Inferior parietal cortex (tissue), 1 donor: ENCODE data around the gene IFIT5.
"Not testable (repeated sequence)": the region's sequence is repeated elsewhere in the genome, so short reads cannot be mapped to it uniquely, and the experiment has no call there.

Experiments used
- DNase-seq: peaks from one replicate; pipeline ENCODE4 v3.0.0-alpha.2; 2016; ENCODE audit errors: extremely low spot score

The IFIT5 gene, protein sequence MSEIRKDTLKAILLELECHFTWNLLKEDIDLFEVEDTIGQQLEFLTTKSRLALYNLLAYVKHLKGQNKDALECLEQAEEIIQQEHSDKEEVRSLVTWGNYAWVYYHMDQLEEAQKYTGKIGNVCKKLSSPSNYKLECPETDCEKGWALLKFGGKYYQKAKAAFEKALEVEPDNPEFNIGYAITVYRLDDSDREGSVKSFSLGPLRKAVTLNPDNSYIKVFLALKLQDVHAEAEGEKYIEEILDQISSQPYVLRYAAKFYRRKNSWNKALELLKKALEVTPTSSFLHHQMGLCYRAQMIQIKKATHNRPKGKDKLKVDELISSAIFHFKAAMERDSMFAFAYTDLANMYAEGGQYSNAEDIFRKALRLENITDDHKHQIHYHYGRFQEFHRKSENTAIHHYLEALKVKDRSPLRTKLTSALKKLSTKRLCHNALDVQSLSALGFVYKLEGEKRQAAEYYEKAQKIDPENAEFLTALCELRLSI

DNA sequence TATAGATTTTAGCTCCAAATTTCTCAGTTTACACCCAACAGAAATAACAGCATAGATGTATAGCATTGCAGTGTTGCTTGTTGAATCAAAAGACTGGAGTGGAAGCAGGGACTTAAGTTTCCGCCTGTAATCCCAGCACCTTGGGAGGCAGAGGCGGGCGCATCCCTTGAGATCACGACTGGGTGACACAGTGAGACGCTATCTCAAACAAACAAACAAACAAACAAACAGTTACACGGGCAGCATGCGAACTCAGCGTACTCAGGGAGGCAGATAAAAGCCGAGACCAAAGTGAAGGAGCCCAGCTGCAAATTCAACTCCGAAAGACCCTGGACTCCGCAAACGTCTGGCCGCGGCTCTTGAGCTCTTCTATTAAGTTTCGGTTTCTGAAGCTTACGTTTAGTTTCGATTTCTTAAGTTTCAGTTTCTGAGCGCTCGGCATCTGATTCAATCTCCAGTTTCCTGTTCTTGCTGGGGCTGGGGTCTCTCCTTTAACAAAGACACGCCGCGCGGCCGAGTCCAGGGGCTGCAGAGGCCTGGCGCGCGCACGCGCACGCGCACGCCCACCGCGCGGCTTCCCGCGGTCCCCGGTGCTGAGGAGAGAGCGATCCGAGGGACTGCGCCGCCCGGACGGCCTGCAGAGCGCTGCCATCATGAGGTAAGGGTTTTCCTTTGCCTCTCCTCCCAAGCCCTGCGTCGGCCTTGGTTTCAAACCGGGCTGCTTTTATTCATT lies at the start of gene IFIT5:
Gene IFIT5 (plus strand): TSS at position 423 of the 733 bp plus-strand sequence. CDS start 231 bp downstream, at position 654.
- DNase-seq: peak; percentile 70

DNA sequence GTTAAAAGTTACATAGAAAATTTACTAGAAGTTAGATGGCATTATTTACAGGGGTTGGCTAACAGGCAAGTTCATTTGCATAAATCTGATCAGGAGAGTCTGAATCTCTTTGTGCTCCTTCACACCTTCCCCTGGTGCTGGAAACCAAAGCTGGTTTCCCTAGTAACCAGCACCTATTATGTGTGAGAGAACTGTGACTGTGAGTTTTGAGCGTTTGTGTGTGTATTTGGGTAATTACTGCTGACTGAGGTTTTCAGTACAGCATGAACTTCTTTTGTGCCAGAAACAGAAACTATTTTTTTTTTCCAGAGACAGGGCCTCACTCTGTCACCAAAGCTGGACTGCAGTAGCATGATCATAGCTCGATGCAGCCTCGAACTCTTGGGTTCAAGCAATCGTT lies 46.8 kb upstream of the IFIT5 start:
- no peak for DNase-seq

DNA sequence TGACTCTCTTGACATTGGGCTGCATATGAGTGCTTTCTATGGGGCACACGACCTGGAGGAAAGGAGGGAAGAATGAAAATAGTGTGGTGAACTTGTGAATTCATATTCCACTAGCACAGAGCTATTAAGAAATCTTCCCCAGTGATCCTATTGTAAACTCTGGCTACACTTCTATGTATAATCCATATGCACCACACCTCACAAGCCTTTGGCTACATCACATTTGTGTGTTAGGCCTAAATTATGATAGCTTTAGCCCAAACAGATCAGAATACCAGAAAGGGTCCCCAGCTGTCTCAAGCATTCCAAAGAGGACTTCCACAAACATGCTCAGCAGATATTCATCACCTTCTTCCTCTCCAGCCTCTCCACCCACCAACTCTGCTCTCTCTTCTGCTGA lies 46.2 kb upstream of the IFIT5 start:
- no peak for DNase-seq

DNA sequence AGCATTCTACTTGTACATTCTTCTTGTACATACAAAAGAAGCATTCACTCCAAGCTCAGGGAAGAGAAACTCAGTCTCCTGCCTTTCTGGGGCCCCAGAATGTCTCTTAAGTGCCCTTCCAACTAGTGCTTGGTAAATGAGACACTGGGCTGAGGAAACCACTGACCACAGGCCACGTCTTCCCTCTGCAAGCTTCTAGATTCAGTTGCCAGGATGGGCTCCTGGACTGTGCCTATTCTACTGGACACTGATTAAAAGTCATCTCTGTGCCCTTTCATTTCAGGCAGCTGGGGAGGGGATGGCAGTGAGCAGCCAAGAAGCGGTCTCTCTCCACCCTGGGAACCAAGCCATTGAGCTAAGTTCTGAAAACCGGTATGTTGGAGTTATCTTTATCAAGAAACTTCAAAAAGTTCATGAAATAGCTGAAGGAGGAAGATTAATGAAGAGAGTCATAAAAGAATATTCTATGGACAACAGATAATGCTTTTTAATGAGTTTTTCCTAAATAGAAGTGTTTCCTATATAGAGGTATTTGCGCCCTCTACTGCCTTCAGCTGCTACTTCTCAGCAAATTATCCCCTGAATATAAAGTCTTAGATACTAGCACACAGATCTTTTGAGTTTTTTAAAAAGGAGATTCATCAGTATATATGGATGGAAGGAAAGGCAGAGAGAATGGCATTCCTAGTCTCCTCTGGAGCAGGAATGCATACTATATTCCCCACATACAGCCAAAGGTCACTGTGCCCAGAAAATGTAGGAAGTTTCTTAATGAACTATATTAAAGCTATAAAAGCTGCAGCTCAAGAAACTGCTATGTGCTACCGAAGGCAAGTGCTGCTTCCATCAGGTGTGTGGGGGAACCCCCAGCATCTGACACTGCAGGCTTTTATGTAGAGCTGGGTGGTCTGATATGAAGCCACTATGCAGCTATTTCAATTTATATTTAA lies 44.9 kb upstream of the IFIT5 start:
- no peak for DNase-seq

DNA sequence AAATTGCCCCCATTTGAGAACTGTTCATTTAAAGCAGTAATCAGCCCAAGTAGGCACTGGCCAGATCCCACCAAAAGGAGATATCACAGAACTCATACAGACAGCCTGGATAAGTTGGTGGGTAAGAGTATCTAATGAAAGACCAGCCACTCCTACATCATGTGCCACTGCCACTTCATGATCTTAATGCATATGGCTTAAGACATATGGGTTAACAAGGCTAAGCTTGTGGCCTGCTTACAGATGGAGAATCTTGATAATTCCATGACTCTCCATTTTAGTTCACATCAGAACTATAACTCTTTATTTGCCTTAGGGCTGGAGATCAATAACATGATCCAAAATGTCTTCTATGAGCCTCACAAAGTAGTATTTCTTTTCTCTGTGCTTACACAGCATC lies 43.3 kb upstream of the IFIT5 start:
- no peak for DNase-seq

DNA sequence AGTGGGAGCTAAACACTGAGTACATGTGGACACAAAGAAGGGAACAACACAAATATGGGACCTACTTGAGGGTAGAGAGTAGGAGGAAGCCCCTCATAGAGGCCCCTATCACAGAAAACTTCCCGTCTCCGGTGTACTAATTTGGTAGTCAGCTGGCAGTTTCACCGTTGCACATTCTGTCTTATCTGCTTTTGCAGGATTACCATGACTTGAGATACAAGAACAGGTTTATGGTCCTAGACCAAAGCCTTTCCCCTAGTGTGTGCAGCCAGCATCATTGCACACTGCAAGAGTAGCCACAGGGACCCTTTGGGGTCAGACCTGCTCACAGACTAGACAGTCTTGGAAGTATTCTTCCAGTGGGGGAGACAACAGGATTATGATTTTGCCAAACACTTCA lies 42.4 kb upstream of the IFIT5 start:
- DNase-seq: no peak

DNA sequence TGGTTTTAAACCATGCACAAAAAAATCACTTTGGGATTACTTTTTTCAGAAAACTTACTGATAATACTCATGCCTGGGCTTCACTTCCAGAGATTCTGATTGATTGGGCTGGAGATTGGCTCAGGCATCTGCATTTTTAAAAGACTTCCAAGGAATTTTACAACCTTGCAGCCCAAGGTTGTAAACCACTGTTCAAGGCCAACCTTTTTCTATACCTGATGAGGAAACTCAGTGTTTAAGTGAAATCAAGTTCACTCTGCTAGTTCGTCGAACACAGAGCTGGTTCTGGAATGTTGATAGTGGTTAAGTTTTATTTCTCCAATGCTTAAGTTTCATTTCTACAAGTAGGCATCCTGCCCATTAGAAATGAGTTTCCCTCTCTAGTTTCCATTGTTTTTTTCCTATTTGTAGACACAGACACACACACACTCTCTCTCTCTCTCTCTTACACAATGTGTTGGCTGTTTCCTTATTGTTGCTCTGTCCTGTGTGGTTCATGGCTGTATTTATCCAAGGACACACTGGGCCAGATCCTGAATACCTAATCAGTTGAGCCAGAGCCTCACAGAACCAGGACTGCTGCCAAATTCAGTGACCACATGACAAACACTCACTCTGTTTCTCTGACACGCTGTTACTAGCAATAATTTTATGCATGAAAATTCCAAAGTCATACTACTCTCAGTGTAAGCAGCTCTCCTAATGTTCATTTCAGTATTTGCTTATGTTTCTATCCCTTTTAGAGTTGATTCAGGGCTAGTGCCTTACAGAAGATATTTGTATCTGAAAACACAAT lies 40.3 kb upstream of the IFIT5 start:
- peak; percentile 96 for DNase-seq

DNA sequence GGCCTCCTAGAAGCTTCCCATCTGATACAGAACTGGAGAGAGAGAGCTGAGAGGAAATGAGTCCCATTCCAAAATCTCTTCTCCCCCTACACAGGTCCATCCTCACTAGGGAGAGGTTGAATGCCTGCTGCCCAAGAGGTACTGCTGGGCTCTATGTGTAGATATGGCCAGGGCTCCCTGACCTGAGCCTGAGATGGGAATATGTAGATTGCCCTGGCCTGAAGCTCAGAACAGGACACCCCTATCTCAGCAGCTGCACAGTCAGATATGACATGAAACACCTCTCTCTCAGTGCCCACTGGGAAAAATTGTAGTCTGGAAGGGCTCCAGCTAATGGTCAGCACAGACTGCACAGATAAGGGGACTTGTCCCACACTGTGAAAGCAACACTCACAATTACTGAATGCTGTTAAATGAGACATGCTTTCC lies 39.6 kb upstream of the IFIT5 start:
- peak; percentile 49 for DNase-seq

DNA sequence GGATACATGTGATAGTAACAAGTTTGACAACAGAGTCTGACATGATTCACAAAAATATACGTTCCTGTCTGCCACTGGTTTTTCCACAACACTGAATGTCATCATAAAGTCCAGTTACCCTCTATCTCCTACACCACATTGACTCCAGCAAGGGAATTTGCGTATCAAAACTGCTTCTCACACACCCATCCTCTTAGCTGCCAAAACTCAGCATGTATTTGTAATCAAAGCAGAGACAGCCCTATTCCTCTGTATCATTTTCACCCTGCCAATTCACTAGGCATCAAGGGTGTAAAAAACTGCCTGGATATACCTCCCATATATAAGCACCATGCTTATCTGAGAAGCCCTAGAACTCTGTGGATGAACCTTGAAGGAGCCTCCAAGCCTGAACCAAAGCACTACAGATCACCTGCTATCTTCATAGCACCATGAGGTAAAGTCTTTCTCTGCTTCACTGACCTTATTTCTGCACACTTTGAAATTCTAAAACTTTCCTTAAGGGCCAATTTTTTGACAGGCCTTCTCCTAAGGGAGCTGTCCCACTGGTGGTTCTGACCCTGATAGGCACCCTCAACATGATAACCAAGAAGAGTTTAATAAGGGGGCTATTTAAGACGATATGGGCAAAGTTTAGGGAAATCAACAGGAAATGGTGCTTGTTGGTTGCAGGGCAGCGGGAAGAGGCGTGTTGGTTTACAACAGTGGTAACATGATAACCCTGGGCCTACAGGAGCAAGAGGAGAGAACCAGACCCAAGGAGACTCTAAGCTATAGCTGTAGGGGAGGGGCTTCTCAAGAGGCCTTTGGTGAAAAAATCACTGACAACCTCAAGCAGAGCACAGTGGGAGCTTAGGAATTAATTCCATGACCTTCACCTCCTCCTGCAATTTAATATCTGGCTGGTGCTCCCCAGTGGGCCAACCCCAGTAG lies 36.4 kb upstream of the IFIT5 start, which contains the start of gene IFIT1B:
Gene IFIT1B (plus strand): TSS at position 352 of the 933 bp plus-strand sequence. CDS start 80 bp downstream, at position 432.
- DNase-seq: no peak

DNA sequence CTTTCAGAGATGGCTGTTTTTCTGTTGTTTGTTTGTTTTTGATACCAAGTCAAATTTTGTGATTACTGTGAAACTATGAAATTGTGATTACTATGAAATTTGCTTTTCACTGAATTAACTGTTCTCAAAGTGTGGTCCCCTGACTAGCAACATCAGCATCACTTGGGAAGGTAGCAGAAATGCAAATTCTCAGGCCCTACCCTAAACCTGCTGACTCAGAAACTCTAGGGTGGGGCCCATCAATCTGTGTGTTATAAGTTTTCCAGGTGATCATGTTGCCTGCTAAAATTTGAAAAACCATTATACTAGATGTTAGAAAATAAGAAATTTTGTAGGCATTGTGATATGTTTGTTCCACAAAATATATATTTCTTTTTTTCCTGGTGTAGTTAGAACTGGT lies 35.3 kb upstream of the IFIT5 start:
- no peak for DNase-seq

DNA sequence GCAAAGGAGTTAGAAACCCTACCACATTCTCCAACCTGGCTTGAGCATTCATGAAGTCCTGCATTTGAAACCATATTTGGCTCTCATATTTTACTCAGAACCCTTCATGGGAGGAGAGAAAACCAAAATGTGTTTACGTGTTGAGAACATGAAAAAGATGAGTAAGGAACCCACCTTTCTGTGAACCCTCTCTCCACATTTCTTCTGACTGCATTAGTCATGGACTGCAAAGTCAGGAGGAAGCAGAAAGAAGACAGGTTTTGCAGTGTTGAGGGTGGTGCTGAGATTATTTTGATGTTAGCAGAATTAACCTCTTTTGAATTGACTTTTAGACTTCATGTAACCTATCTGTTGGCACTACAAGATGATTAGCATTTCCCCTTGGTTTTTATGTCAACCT lies 31.6 kb upstream of the IFIT5 start:
- DNase-seq: no peak

DNA sequence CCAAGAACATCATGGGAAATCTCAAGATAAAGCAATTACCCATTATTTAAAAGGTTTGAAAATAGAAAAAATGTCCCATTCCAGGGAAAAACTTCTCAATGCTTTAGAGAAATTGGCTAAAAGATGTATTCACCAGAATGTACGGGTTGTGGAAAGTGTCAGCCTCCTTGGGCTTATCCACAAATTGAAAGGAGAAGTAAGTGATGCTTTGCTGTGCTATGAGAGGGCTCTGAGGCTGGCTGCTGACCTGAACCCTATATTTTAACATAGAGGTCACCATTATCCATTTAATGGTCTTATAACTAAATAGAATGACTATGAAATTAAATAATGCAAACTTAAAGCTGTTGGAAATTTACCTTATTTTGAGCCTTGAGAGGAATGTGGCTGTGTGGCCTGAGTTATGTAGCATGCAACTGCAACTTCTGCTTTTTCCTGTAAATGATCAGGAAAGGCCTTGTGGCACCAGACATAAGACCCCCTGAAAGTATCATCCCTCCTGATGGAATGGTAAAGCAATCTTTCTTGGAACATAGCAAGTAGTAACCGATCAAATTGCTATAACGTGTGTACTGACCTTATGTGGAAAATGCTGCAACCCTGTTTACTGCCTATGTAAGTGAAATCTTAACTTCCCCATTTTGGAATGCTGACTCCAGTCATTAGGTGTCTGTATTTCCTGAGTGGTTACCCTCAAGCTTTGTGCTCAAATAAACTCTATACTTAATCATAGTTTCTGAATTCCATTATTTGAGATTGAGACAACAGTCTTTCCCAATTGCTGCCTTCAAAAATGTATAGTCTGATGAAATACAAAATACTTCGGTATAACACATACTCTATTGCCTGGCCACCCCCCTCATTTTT lies 29.7 kb upstream of the IFIT5 start:
- DNase-seq: no peak

DNA sequence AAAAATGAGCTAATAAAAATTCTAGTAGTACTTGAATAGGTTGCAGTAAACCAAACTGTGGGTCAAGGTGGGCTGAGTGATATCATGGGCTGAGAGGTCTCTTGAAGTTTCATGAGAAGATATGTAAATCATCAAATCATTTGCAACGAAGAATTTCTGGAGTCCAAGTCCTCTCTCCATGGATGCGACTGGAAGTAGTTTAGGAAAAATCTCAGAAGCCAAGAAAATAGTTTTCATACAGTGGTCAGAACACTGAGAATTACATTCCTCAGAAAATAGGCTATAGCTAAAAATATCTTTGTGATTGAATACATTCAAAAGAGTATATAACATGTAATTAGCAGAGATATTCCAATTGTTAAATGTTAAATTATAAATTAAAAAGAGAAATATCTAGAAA lies 25.6 kb upstream of the IFIT5 start:
- DNase-seq: no peak

DNA sequence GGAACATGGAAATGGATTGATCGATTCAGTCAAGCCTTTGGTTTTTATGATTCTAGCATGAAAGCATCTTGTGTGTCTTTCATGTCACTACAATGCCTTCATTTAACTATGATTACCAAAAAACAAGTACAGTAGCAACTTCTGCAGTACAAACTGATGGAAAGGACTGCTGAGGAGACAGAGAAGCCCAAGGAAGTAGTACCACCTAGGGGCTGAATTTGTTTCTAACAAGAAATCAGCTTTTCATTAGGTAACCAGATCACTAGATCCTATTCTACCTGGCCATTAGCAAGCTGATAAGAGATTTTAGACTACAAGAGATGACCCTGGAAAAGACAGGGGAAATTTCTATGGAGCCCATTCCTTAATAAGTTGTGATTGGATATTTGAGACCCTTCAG lies 25.1 kb upstream of the IFIT5 start:
- DNase-seq: peak; percentile 78

DNA sequence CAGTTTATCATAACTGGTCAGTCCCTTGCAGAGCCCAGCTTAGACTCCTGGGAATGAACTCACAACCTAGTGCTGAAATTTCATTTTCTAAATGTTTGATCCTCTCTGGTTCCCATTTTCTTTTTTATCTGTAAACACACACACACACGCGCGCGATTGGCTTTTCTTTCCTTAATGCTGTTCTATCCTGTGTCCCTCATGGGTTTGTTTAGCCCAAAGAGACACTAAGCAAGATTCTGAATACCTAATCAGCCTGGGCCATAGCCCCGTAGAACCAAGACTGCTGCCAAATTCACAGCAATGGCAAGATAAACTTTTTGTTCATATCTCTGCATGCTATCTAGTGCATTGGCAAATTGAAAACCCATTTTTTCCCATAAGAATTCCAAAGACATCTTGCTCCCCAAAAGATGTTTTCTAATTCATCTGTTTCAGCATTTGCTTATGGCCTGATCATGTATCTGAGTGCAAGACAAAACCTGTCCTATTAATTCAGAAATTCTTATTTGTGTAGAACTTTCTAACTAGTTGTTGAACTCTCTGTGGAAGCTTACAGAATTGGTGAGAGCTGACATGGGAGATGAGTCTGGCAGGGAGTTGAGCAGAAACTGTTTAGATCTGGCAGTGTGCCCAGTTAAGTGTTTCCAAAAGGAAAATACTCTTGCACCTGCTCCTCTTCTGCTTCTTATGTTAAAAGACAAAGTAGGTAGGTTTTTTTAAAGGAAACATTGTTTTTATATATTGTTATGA lies 23.7 kb upstream of the IFIT5 start:
- peak; percentile 42 for DNase-seq

DNA sequence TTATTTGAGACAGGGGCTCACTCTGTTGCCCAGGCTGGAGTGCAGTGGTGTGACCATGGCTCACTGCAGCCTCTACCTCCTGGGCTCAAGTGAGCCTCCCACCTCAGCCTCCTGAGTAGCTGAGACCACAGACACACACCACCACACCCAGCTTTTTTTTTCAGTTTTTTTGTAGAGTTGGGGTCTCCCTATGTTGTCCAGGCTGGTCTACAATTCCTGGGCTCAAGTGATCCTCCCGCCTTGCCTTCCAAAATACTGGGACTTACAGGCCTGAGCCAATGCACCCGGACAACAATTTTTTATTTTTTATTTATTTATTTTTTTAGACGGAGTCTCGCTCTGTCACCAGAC lies 23.2 kb upstream of the IFIT5 start:
- not testable (repeated sequence) for DNase-seq

DNA sequence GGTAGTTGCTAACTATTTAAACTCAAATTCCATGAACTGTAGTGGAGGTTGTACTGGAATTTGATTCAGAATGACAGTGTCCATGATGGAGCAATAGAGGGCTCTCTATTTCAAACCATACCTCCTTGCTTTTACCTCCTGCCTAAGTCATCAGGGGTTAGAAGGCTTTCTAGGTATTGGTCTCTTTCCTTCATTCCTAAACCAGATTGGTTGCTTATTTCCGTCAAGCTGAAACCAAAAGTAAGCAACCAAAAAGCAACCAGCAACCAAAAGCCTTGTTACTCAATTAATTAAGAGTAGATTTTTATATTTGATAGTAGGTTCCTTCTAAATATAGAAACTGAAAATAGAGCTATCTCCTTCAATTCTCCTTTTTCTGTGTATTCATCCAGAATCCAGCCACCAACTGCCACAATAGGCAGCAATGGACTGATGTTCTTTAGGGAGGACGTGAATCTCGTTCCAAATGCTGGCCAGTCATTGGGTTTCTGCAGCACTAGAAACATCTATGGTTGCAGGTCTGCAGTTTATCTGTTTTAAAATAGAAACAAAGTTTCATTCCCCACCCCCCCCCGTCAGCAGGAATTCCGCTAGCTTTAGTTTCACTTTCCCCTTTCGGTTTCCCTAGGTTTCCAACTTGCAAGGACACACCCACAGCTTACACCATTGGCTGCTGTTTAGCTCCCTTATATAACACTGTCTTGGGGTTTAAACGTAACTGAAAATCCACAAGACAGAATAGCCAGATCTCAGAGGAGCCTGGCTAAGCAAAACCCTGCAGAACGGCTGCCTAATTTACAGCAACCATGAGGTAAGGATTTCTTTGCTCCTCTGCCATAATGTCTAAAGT lies 22.2 kb upstream of the IFIT5 start, which contains the start of gene IFIT1:
Gene IFIT1 (plus strand): TSS at position 717 of the 850 bp plus-strand sequence. CDS start 90 bp downstream, at position 807.
- peak; percentile 88 for DNase-seq
